ACHN (cell line): ENCODE measurements around the gene PPM1A.
A peak's percentile ranks its signal among the peaks of the same experiment; 100 is the strongest.

ENCODE experiments used
- DNase-seq: peaks from one replicate; pipeline ENCODE4 v3.0.0-alpha.2; 2015
- in situ Hi-C: cut with HindIII; loops from 2 replicates; pipeline ENCODE4 v1.10.0; 2017; ENCODE audit warnings: low sequenced_read_pairs, low pct_ligation_motif_present, low pct_unique_long_range_greater_than_20kb

PPM1A gene

GRCh38 chr14:60248697-60249318, at the start of gene PPM1A:
Gene PPM1A (plus strand): TSS chr14:60249221. CDS start chr14:60282704, 33,483 bp downstream.
- in situ Hi-C loops = no loop called here
- peak; percentile 92 for DNase-seq

DNA sequence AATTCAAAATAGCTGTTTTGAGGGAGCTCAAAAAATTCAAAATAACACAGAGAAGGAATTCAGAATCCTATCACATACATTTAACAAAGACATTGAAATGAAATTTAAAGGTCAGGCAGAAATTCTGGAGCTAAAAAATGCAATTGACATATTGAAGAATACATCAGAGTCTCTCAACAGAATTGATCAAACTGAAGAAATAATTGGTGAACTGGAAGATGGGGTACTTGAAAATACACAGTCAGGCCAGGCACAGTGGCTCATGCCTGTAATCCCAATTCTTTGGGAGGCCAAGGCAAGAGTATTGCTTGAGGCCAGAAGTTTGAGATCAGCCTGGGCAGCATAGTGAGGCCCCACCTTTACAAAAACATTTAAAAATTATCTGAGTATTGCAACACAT, 49.7 kb upstream of the PPM1A start:
- no peak for DNase-seq
- in situ Hi-C loops = no loop called here

- in situ Hi-C loops = no loop called here
Observed at GRCh38 chr14:60204104-60204842, 44.7 kb upstream of the PPM1A start.

DNA sequence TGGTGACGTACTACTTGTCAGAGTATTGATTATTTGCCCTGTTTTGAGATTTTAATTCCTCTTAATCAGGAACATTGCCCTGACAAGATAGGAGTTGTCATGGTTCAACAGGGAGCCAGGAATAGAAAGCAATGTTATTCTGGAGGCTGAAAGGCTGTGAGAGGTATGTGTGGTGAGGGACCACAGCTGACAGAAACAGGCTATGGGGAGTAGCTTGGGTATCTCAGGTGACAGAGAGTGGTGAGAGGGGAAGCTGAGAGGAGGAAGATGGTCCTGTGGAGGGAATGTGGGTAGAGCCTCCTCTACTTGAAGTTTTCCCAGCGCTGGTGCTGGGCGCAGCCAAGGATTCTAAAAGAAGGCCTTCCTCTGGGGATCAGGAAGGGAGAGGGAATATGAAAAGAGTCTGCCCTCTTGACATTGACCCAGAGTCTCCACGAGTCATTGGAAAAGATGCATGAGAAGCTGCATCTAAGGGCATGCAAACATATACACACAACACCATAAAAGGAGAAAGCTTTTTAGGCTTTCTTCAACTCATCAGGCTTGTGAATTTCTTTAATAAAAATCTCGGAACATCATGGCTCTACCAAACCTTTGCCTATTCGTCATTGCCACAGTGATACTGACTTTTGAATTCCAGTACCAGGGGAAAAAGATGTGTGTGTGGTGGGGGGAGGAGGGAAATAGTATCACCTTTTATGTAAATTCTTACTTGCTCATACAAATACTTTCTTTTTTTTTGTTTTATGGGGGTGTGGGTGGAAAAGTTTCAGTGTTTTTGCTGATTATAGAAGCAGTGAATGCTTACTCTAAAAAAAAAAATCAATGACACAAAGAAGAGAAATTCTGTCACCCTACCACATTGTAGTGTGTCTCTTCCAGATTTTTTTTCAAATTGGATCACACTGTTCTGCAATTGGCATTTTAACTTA, 43.9 kb upstream of the PPM1A start:
- in situ Hi-C loops = no loop called here
- no peak for DNase-seq

More at GRCh38 chr14:60204104-60204842, 44.7 kb upstream of the PPM1A start:
- DNase-seq = no peak

- DNase-seq = no peak
- in situ Hi-C loops = no loop called here
Observed at GRCh38 chr14:60206249-60206670, 42.8 kb upstream of the PPM1A start.

DNA sequence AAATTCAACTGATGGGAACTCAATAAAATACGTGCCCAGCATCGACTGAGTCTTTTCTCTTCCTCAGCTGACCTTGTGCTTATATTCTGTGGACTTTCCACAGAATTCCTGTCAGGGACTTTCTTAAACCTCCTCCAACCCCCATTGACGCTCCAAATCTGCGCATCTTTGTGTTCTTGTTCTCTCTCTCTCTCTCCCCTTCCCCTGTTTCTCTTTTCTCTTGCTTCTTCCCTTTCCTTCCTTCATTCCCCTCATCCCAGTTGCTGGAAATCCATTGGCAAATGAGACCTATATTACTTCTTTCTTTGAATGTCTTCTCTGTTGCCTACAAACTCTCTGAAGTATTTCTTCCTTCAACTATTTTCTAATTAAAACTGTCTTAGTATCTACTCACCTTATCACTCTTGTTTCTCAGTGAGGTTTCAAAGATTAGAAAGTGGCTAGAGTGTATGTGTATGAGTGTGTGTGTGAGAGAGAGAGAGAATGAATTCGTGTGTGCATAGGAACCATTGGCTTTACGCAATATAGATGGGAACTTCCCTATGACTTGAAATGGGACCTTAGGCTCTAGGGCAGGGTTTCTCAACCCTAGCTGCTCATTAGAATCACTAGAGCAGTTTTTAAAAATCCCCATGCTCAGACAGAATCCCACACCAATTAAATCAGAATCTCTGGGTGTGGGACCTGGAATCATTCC, 42.0 kb upstream of the PPM1A start:
- DNase-seq = no peak
- in situ Hi-C loops = no loop called here

GRCh38 chr14:60210703-60211102, 38.3 kb upstream of the PPM1A start:
- DNase-seq = no peak
- in situ Hi-C loops = no loop called here

DNA sequence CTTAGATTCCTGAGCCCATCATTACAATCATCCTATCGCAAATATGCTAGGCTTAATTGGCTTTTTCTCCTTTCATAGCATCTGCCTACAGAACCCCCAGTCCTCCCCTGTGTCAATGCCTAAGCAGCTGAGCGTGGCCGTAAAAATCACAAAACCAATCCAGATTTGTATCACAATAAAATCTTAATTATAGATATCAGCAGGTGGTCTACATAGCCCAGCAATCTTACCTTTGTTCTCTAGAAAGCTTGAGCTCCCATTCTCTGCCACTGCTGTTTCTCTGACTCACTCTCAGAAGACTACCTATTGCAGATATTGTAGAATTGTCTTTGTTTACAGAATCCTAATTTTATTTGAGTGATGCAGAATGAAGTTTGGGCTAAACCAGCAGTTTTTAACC, 37.9 kb upstream of the PPM1A start:
- no peak for DNase-seq
- in situ Hi-C loops = no loop called here

DNA sequence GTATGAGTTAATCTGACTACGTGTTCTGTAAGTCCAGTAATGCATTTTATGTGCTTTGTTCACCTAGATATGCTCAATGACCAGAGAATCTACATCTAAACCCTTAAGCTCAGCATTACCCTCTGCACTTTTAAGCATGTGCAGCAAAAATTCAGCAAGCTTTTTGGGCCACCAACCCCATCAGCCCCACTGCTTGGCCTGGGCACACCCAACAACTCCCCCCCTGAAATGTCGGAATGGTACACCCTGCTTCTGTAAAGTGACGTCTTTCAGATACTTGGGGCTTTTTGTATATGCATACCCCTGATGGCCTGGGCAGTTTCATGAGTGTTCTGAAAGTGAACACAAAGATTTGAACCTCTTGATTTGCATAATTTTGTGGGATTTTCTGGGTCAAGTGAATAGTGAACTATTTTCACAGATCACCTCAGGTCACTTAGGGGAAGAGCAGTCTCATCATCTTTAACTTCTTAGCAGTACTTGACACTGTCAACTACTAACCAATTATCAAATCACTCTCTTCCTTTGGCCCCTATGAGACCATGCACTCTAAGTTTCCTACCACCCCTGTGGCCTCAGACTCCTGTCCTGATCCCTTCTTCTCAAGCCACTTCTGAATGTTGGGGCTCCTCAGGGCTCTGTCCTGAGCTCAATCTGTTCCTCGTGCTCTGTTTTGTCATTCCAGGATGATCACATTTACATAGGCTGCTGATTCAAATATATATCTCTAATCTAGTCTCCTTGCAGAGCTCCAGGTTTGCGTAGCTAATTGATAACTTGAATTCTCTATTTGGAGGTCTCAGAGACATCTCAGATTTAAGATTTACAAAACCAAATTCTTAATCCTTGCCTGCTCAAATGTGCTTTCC, 36.3 kb upstream of the PPM1A start:
- in situ Hi-C loops = no loop called here
- DNase-seq = no peak

DNA sequence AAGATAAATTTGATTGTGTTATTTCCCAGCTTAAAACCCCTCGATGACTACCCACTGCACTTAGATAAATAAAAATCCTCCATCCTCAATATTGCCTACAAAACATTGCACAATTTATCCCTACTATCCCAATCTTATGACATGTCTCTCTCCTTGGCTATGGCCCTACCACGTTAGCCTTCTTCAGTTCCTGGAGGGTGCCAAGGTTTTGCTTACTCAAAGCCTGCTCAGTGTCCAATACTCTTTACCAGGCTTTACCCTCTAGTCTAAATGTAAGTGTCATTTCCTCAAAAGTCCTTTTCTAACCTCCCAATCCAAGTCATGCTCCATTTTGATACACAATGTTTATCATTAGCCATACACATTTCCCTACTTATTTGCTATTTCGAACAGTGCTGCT, 35.0 kb upstream of the PPM1A start:
- no peak for DNase-seq
- in situ Hi-C loops = no loop called here

DNA sequence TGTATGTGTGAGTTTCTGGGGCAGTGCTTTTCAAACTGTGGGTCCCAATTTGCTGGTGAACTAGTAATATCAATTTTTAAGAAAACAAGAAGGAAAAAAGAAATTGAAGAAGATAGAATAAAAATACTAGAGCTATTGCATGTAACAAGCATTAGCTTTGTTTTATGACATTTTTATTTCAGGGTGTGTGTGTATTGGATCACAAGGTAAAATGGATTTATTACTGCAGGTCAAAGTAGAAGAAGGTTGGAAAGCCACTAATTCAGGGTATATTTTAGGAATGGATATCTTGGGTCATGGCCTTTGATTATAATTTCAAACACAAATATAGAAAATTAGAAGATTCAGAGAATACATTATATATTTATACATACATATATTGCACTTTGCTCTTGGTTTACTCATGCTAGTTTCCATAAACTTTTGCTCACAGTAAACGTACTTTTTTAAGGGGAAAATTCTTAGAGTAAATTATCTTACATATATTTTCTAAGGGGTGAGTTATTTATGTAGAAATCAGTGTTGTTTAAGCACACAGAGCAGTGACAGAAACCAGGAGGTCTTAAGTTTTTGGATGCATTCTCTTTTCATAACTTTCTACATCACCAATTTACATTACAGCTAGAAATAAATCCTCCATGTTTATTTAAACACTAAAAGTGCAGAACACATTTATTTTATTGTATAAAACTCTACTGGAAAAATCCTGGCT, 34.5 kb upstream of the PPM1A start:
- in situ Hi-C loops = no loop called here
- DNase-seq = no peak

- no peak for DNase-seq
- in situ Hi-C loops = no loop called here
Observed at GRCh38 chr14:60215127-60215444, 33.9 kb upstream of the PPM1A start.

GRCh38 chr14:60215520-60216420, 33.3 kb upstream of the PPM1A start:
- in situ Hi-C loops = no loop called here
- DNase-seq = no peak

- in situ Hi-C loops = no loop called here
- no peak for DNase-seq
Observed at GRCh38 chr14:60217713-60218112, 31.3 kb upstream of the PPM1A start.

- no peak for DNase-seq
- in situ Hi-C loops = no loop called here
Observed at GRCh38 chr14:60220084-60220483, 28.9 kb upstream of the PPM1A start.

DNA sequence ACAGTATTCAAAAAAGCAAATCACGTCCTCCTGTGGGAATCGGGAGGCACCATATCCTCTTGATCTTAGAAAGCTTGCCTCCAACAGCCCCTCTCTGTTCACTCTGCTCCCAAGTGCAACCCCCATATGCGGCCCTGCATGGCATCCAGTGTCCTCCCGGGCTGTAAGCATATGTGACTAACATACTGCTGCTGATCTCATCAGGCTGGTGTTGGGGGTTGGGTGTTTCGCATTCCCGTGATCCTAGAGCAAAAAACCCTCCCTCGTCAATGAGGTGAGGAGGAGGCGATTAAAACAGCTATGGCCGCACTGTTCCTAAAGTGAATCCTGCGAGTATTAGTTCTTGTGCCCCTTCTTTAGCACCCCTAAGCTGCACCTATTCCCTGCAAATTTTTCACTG, 28.1 kb upstream of the PPM1A start:
- in situ Hi-C loops = no loop called here
- DNase-seq = no peak

DNA sequence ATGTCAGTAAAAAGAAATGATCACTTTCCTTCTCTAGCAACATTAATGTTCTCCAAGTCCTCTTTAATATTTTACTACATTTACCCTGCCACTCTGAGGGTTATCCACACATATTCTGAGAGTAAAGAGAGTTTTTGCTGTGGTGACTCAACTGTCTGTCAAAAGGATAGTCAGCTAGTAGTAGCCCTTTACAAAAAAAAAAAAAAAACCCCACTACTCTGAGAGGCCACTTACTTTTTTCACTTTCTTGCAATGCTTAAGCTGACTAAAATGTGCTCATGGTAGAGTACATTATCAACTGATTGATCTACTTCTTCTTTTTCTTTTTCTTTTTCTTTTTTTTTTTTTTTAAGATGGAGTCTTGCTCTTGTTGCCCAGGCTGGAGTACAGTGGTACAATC, 27.6 kb upstream of the PPM1A start:
- in situ Hi-C loops = no loop called here
- DNase-seq = no peak
